HCT116 (cell line): Measurements from ENCODE around the gene VWA3B. TPM values are rescaled to one million over a fixed set of nuclear protein-coding genes. Genes with fewer than 3 reads are reported as not detected.

Experiments used
- ATAC-seq: fragments of 200-7000 bp; cut with Tn5 transposase; 2 replicates; pipeline ENCODE4 v1.9.1; 2020; ENCODE audit warnings: mild to moderate bottlenecking, moderate library complexity
- BruUV-seq: library from RNA; stranded (reverse); fragments of 400-500 nt; replicated peaks from 2 replicates; lab custom pipeline; 2021; lab: Mats Ljungman, UMichigan
- CTCF ChIA-PET: fragments of 300-600 bp; sonication (Branson Sonifier 250); formaldehyde crosslinking; loops from one replicate; lab custom pipeline; 2021; ENCODE audit warnings: antibody characterized with exemption; lab: Charles Lee
- POLR2A ChIA-PET: fragments of 300-600, 350-600 bp; sonication (Branson Sonifier 250); formaldehyde crosslinking; loops from one replicate; lab custom pipeline; 2021; ENCODE audit warnings: antibody characterized with exemption; lab: Charles Lee
- RAD21 ChIA-PET, 2 experiments: fragments of 300-600 bp; sonication (Branson Sonifier 250); formaldehyde crosslinking; loops; one replicate each; lab custom pipeline; 2023; ENCODE audit warnings: low total read pairs in 2 of 2; ENCODE audit not compliant: uncharacterized antibody in 2 of 2, unreplicated experiment in 2 of 2, low non-redundant PET in 1 of 2; lab: Charles Lee
- DNase-seq: peaks from one replicate; pipeline ENCODE4 v3.0.0-alpha.2; 2010; ENCODE audit warnings: low read depth, low spot score
- H2AFZ ChIP-seq: fragments of 200-600 bp; shearing (Covaris generic), sonication (generic); 2 replicates; pipeline ENCODE4 v1.6.1; 2017; ENCODE audit warnings: low read depth, mixed run types, mixed read lengths, antibody characterized with exemption, low read length; ENCODE audit not compliant: poor library complexity, severe bottlenecking
- H3K27ac ChIP-seq: 2 replicates; pipeline ENCODE4 v1.5.1; 2012; ENCODE audit warnings: low read depth, low read length
- H3K27me3 ChIP-seq: fragments of 200-600 bp; sonication (generic); 2 replicates; pipeline ENCODE4 v1.6.1; 2016; ENCODE audit warnings: mixed run types, low read length, mixed read lengths; ENCODE audit not compliant: insufficient read depth
- H3K36me3 ChIP-seq, 2 experiments: fragments of 200-500 bp in 1 of 2; fragments of 200-600 bp in 1 of 2; sonication (Bioruptor generic) in 1 of 2; sonication (generic) in 1 of 2; 2 replicates each; pipeline versions ENCODE4 v1.5.1 to v1.6.1; 2014 to 2016; ENCODE audit warnings: low read length in 2 of 2, inconsistent platforms in 1 of 2, mixed read lengths in 1 of 2, mixed run types in 1 of 2; ENCODE audit not compliant: insufficient read depth in 2 of 2, control insufficient read depth in 1 of 2
- H3K4me1 ChIP-seq, 2 experiments: fragments of 200-600 bp in 1 of 2; sonication (generic) in 1 of 2; 2 replicates each; pipeline versions ENCODE4 v1.5.1 to v1.6.1; 2012 to 2017; ENCODE audit warnings: low read length in 2 of 2, inconsistent platforms in 1 of 2, mild to moderate bottlenecking in 1 of 2, mixed read lengths in 1 of 2, mixed run types in 1 of 2, moderate library complexity in 1 of 2; ENCODE audit not compliant: insufficient read depth in 2 of 2, control insufficient read depth in 1 of 2
- H3K4me2 ChIP-seq: fragments of 200-600 bp; sonication (generic); 2 replicates; pipeline ENCODE4 v1.6.1; 2017; ENCODE audit warnings: mixed run types, low read length, mixed read lengths
- H3K4me3 ChIP-seq, 2 experiments: fragments of 200-600 bp in 1 of 2; sonication (generic) in 1 of 2; replicated peaks in 1 of 2; 2 replicates each; pipeline ENCODE4 v1.5.1; 2011 to 2016; ENCODE audit warnings: low read length in 2 of 2, control low read depth in 1 of 2, low read depth in 1 of 2, mild to moderate bottlenecking in 1 of 2, mixed read lengths in 1 of 2, mixed run types in 1 of 2
- H3K79me2 ChIP-seq: fragments of 200-600 bp; sonication (generic); 2 replicates; pipeline ENCODE4 v1.6.1; 2017; ENCODE audit warnings: mild to moderate bottlenecking, mixed run types, low read length, moderate library complexity, mixed read lengths; ENCODE audit not compliant: insufficient read depth
- H3K9ac ChIP-seq: fragments of 200-600 bp; sonication (generic); 2 replicates; pipeline ENCODE4 v1.6.1; 2016; ENCODE audit warnings: low read length, mixed read lengths
- H3K9me2 ChIP-seq: fragments of 200-600 bp; sonication (generic), shearing (Covaris generic); 2 replicates; pipeline ENCODE4 v1.6.1; 2017; ENCODE audit warnings: mixed run types, mild to moderate bottlenecking, moderate library complexity; ENCODE audit not compliant: insufficient read depth
- H3K9me3 ChIP-seq, 2 experiments: fragments of 200-500 bp in 1 of 2; fragments of 200-600 bp in 1 of 2; sonication (Bioruptor generic) in 1 of 2; sonication (generic) in 1 of 2; 2 replicates each; pipeline ENCODE4 v1.6.1; 2014 to 2017; ENCODE audit warnings: low read length in 2 of 2, mixed read lengths in 2 of 2, inconsistent platforms in 1 of 2, low read depth in 1 of 2, mild to moderate bottlenecking in 1 of 2, mixed run types in 1 of 2, moderate library complexity in 1 of 2; ENCODE audit not compliant: control insufficient read depth in 1 of 2, insufficient read depth in 1 of 2
- H4K20me1 ChIP-seq: fragments of 200-600 bp; sonication (generic), shearing (Covaris generic); 2 replicates; pipeline ENCODE4 v1.6.1; 2017; ENCODE audit warnings: mixed run types, mild to moderate bottlenecking, moderate library complexity; ENCODE audit not compliant: insufficient read depth
- ATF3 ChIP-seq: IDR thresholded peaks from 2 replicates; pipeline ENCODE4 v1.6.1; 2012
- CBX3 ChIP-seq: IDR thresholded peaks from 2 replicates; pipeline ENCODE4 v1.6.1; 2012; ENCODE audit warnings: low read depth
- CEBPB ChIP-seq: IDR thresholded peaks from 2 replicates; pipeline ENCODE4 v1.6.1; 2012; ENCODE audit warnings: low read depth
- ELF1 ChIP-seq: IDR thresholded peaks from 2 replicates; pipeline ENCODE4 v1.6.1; 2012; ENCODE audit warnings: low read depth, borderline replicate concordance
- EZH2 ChIP-seq: fragments of 200-600 bp; sonication (generic); IDR thresholded peaks from 2 replicates; pipeline ENCODE4 v1.6.1; 2017; ENCODE audit warnings: antibody characterized with exemption, mixed run types
- EZH2phosphoT487 ChIP-seq: fragments of 200-600 bp; IDR thresholded peaks from 2 replicates; pipeline ENCODE4 v1.6.1; 2018; ENCODE audit warnings: antibody characterized with exemption, borderline replicate concordance
- FOSL1 ChIP-seq: IDR thresholded peaks from 2 replicates; pipeline ENCODE4 v1.6.1; 2012; ENCODE audit warnings: low read depth
- JUND ChIP-seq: IDR thresholded peaks from 2 replicates; pipeline ENCODE4 v1.6.1; 2012
- MAX ChIP-seq: IDR thresholded peaks from 2 replicates; pipeline ENCODE4 v1.6.1; 2012
- POLR2A ChIP-seq: IDR thresholded peaks from 2 replicates; pipeline ENCODE4 v1.7.0; 2011; ENCODE audit warnings: borderline replicate concordance; ENCODE audit not compliant: insufficient read depth, insufficient read length; ENCODE audit errors: extremely low read depth
- REST ChIP-seq: IDR thresholded peaks from 2 replicates; pipeline ENCODE4 v1.6.1; 2012; ENCODE audit warnings: low read depth
- SIN3A ChIP-seq: IDR thresholded peaks from 2 replicates; pipeline ENCODE4 v1.6.1; 2012; ENCODE audit warnings: low read depth
- SP1 ChIP-seq: IDR thresholded peaks from 2 replicates; pipeline ENCODE4 v1.6.1; 2012; ENCODE audit warnings: low read depth
- TCF7L2 ChIP-seq: IDR thresholded peaks from 2 replicates; pipeline ENCODE4 v1.7.0; 2011; ENCODE audit warnings: borderline replicate concordance, inconsistent platforms; ENCODE audit not compliant: insufficient read depth, insufficient read length; ENCODE audit errors: extremely low read depth
- ZBTB33 ChIP-seq: IDR thresholded peaks from 2 replicates; pipeline ENCODE4 v1.6.1; 2011; ENCODE audit warnings: mild to moderate bottlenecking, low read length, moderate library complexity; ENCODE audit not compliant: insufficient replicate concordance; ENCODE audit errors: extremely low read depth
- ZFX ChIP-seq: fragments of 450-650 bp; IDR thresholded peaks from 2 replicates; pipeline ENCODE4 v1.6.1; 2017
- intact Hi-C: fragments of 100-400 bp; cut with micrococcal nuclease; formaldehyde crosslinking; loops from 2 replicates; pipeline ENCODE4 v1.10.0; 2022
- total RNA-seq: library from RNA; stranded (reverse); gene quantifications from one replicate; pipeline ENCODE4 v1.2.1, GENCODE V29; 2021; ENCODE audit not compliant: unreplicated experiment

Gene VWA3B
- total RNA-seq, 1 experiment from 2014 or later: 0.47 TPM

GRCh38 chr2:98334439-98335078 is 247.6 kb downstream of the VWA3B start:
- H2AFZ ChIP-seq: no peak overlapping the region
- no peaks in the 10 kb centered on the region for H3K4me1 ChIP-seq
- H3K9me2 ChIP-seq: no peaks in the 10 kb centered on the region
- no TSS peak for BruUV-seq
- no peak overlapping the region for H3K4me2 ChIP-seq
- no peak overlapping the region for H3K9ac ChIP-seq
- intact Hi-C loops: no loop called here
- ChIA-PET POLR2A (no interaction called here), RAD21 (no interaction called here), CTCF (no interaction called here)
- no peaks in the 10 kb centered on the region; a peak in 1 of 4 replicates for H3K9me3 ChIP-seq
- no peaks in the 10 kb centered on the region for H3K27me3 ChIP-seq
- no peak overlapping the region for H3K4me3 ChIP-seq
- DNase-seq (no peak), ATAC-seq (no peak)
- no peaks in the 10 kb centered on the region for H3K79me2 ChIP-seq
- TF ChIP-seq CBX3 (no peak), SP1 (no peak), TCF7L2 (no peak), POLR2A (no peak), REST (no peak), CEBPB (no peak), JUND (no peak), EZH2 (no peak), MAX (no peak), ZFX (no peak), EZH2phosphoT487 (no peak), ZBTB33 (no peak), ATF3 (no peak), FOSL1 (no peak), SIN3A (no peak), ELF1 (no peak)
- no peaks in the 10 kb centered on the region for H3K36me3 ChIP-seq
- no peaks in the 10 kb centered on the region for H4K20me1 ChIP-seq
- no peak overlapping the region for H3K27ac ChIP-seq
